ENCODE results near the gene TMEM98.

The TMEM98 gene

DNA sequence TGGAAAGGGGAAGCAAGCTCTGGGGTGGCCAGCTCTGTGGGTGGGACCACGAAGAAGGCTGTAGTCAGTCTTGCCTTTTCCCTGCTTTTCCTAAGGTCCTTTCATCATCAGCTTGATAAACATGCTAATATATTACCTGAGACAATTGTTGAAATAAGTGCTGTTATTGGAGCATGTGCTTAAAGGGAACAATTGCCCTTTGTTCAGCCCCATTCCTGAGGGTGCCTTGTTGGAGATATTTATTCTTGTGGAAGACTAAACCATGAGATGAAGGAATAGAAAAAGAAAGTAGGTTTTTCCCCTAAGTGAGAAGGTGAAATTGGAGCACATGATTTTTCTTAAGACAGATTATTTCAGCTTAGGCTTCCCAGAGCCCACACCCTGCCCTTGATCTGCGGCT is 7.8 kb downstream of the TMEM98 start:
- peaks cover 2% of the 10 kb centered on the region for H3K36me3 ChIP-seq (ENCODE audit: control insufficient read depth, insufficient read depth, low read length)
- H3K9ac ChIP-seq (ENCODE audit: low read length): no peak overlapping the region
- H3K4me1 ChIP-seq (ENCODE audit: control insufficient read depth, insufficient read depth, low read length): no peaks in the 10 kb centered on the region
- H3K27me3 ChIP-seq (ENCODE audit: control insufficient read depth, insufficient read depth, low read length): no peaks in the 10 kb centered on the region
- H3K4me3 ChIP-seq (ENCODE audit: low read length): no peak overlapping the region
- no peak overlapping the region for H3K27ac ChIP-seq (ENCODE audit: low read depth, low read length)

DNA sequence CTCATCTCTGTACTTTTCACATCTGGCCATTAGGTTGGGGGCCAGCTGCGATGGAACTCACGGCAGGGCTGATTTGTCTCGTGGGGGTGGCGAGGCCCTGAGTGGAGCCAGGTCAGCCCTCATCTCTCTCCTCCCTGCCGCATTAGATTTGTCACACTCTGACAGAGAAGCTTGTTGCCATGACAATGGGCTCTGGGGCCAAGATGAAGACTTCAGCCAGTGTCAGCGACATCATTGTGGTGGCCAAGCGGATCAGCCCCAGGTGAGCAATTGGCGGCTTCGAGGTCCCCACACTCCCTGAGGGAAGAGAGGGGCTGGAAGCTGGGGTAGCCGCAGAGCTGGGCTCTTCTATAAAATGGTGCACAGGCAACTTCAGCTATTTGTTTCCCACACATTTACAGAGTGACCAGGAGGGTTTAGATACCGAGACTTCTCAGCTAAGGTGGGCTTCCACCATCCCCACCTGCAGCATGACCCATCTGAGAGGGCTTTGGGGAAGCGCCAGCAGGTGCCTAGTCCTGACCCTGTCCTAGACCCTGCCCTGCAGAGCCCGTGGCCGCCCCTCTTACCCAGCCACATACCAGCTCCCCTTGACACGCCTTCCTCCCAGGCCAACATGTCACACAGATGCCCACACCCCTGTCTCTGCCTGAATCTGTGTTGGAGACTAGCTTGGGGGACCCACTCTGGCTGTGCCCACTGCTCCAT is 8.4 kb downstream of the TMEM98 start:
- no peak overlapping the region for H3K27ac ChIP-seq (ENCODE audit: low read depth, low read length)

DNA sequence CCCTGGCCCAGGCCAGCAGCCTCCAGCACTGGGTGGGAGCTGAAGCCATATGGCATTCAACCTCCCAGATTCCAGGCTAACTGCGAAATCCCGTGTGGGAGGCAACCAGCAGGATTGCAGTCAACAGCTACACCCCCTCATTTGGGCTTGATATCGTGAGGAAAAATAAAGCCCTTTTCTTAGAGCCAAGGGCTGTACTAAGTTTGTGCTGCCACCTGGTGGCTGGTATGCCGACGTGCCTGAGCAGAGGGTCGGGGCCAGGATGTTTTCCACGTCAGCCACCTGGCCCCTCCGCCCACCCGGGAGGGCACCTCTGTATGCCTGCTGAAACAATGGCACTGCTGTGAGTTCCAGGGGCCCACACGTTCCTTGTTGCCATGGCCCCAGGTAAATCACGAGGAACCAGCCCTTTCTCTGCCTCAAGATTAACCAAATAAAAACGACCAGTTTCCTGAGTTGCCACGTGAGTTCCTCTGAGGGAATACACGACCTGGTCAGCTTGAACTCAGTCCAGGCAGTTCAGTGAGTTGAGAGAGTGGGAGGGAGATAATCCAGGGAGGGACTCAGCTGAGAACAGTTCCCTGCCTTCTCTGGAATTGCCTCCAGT is 9.0 kb downstream of the TMEM98 start:
- H3K27me3 ChIP-seq (ENCODE audit: control insufficient read depth, insufficient read depth, low read length): no peaks in the 10 kb centered on the region
- no peak overlapping the region for H3K4me3 ChIP-seq (ENCODE audit: low read length)
- no peak overlapping the region for H3K27ac ChIP-seq (ENCODE audit: low read depth, low read length)
- no peak overlapping the region for H3K9ac ChIP-seq (ENCODE audit: low read length)
- peaks cover 2% of the 10 kb centered on the region for H3K36me3 ChIP-seq (ENCODE audit: control insufficient read depth, insufficient read depth, low read length)
- H3K4me1 ChIP-seq (ENCODE audit: control insufficient read depth, insufficient read depth, low read length): no peaks in the 10 kb centered on the region

More for the DNA sequence above, 8.4 kb downstream of the TMEM98 start:
- Histone ChIP-seq H3K36me3 (ENCODE audit: control insufficient read depth, insufficient read depth, low read length) (peaks cover 2% of the 10 kb centered on the region), H3K4me1 (ENCODE audit: control insufficient read depth, insufficient read depth, low read length) (no peaks in the 10 kb centered on the region), H3K4me3 (ENCODE audit: low read length) (no peak overlapping the region), H3K27me3 (ENCODE audit: control insufficient read depth, insufficient read depth, low read length) (no peaks in the 10 kb centered on the region), H3K9ac (ENCODE audit: low read length) (no peak overlapping the region)

DNA sequence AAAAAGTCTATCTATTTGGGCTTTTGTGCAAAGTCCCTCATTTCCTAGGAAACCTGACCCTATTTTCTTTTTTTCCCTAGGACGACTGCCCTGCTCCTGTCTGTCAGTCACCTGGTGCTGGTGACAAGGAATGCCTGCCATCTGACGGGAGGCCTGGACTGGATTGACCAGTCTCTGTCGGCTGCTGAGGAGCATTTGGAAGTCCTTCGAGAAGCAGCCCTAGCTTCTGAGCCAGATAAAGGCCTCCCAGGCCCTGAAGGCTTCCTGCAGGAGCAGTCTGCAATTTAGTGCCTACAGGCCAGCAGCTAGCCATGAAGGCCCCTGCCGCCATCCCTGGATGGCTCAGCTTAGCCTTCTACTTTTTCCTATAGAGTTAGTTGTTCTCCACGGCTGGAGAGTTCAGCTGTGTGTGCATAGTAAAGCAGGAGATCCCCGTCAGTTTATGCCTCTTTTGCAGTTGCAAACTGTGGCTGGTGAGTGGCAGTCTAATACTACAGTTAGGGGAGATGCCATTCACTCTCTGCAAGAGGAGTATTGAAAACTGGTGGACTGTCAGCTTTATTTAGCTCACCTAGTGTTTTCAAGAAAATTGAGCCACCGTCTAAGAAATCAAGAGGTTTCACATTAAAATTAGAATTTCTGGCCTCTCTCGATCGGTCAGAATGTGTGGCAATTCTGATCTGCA is 12.9 kb downstream of the TMEM98 start:
- Histone ChIP-seq H3K36me3 (ENCODE audit: control insufficient read depth, insufficient read depth, low read length) (peaks cover 2% of the 10 kb centered on the region), H3K27ac (ENCODE audit: low read depth, low read length) (no peak overlapping the region), H3K9ac (ENCODE audit: low read length) (no peak overlapping the region)

DNA sequence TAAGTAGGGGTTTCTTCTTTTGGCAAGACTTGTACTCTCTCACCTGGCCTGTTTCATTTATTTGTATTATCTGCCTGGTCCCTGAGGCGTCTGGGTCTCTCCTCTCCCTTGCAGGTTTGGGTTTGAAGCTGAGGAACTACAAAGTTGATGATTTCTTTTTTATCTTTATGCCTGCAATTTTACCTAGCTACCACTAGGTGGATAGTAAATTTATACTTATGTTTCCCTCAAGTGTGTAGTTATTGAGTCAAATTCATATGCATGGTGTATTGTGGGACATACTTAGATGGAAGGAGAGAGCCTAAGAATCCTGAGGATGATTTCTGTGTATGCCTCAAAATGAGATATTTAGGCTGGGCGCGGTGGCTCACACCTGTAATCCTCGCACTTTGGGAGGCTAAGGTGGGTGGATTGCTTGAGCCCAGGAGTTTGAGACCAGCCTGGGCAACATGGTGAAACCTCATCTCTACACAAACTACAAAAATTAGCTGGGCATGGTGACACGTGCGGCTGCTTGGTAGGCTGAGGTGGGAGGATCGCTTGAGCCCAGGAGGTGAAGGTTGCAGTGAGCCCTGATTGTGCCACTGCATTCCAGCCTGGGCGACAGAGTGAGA is 13.6 kb downstream of the TMEM98 start:
- Histone ChIP-seq H3K4me1 (ENCODE audit: control insufficient read depth, insufficient read depth, low read length) (no peaks in the 10 kb centered on the region), H3K27me3 (ENCODE audit: control insufficient read depth, insufficient read depth, low read length) (no peaks in the 10 kb centered on the region), H3K36me3 (ENCODE audit: control insufficient read depth, insufficient read depth, low read length) (peaks cover 2% of the 10 kb centered on the region), H3K4me3 (ENCODE audit: low read length) (no peak overlapping the region), H3K9ac (ENCODE audit: low read length) (no peak overlapping the region), H3K27ac (ENCODE audit: low read depth, low read length) (no peak overlapping the region)

More for the DNA sequence above, 12.9 kb downstream of the TMEM98 start:
- H3K4me1 ChIP-seq (ENCODE audit: control insufficient read depth, insufficient read depth, low read length): no peaks in the 10 kb centered on the region
- H3K27me3 ChIP-seq (ENCODE audit: control insufficient read depth, insufficient read depth, low read length): no peaks in the 10 kb centered on the region
- H3K4me3 ChIP-seq (ENCODE audit: low read length): no peak overlapping the region

DNA sequence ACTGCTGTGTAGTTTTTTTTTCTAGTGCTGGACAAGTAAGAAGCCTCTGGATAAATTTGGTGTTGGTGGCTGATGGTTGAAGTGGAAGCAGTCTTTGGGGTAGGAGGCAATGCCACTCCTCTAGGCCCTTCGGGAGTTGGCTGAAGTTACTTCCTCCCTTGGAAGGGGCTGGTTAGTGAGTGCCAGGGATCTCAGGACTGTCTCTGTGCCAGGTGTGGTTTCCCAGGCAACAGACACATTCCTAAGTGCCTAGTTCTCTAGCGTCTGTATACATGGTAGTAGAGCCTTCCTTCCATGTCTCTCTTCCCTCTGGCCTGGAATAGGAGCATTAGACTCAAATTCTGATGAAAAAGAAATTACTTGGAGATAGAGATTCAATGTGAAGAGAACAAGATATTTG is 15.3 kb downstream of the TMEM98 start:
- no peak overlapping the region for H3K9ac ChIP-seq (ENCODE audit: low read length)
- no peak overlapping the region for H3K4me3 ChIP-seq (ENCODE audit: low read length)
- no peaks in the 10 kb centered on the region for H3K36me3 ChIP-seq (ENCODE audit: control insufficient read depth, insufficient read depth, low read length)
- no peak overlapping the region for H3K27ac ChIP-seq (ENCODE audit: low read depth, low read length)
- H3K4me1 ChIP-seq (ENCODE audit: control insufficient read depth, insufficient read depth, low read length): no peaks in the 10 kb centered on the region
- no peaks in the 10 kb centered on the region for H3K27me3 ChIP-seq (ENCODE audit: control insufficient read depth, insufficient read depth, low read length)

DNA sequence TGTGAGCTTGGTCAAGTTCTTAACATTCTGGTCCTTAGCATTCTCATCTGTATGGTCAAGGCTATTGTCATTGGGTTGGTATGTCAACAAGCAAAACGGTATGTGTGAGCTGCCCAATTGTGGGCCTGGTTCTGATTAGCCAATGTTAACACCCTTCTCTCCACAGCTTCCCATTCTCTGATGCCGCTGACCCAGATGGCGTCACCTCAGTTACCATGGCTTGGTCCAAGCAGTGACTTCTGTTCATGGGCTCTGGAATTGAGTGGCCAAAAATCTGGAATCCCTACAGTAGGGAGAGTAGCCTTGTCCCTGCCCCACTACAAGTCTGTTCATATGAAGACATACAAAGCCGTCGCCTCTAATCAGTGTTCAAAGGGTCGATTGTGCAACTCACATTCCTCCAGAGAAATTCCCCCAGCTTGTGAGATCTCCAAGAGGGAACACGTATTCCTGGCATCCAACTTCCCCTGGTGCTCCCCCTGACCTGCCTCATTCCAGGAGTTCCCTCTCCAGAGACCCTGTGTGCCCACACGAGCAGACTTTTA is 15.8 kb downstream of the TMEM98 start:
- Histone ChIP-seq H3K27me3 (ENCODE audit: control insufficient read depth, insufficient read depth, low read length) (no peaks in the 10 kb centered on the region), H3K27ac (ENCODE audit: low read depth, low read length) (no peak overlapping the region), H3K4me1 (ENCODE audit: control insufficient read depth, insufficient read depth, low read length) (no peaks in the 10 kb centered on the region), H3K9ac (ENCODE audit: low read length) (no peak overlapping the region), H3K36me3 (ENCODE audit: control insufficient read depth, insufficient read depth, low read length) (no peaks in the 10 kb centered on the region), H3K4me3 (ENCODE audit: low read length) (no peak overlapping the region)

DNA sequence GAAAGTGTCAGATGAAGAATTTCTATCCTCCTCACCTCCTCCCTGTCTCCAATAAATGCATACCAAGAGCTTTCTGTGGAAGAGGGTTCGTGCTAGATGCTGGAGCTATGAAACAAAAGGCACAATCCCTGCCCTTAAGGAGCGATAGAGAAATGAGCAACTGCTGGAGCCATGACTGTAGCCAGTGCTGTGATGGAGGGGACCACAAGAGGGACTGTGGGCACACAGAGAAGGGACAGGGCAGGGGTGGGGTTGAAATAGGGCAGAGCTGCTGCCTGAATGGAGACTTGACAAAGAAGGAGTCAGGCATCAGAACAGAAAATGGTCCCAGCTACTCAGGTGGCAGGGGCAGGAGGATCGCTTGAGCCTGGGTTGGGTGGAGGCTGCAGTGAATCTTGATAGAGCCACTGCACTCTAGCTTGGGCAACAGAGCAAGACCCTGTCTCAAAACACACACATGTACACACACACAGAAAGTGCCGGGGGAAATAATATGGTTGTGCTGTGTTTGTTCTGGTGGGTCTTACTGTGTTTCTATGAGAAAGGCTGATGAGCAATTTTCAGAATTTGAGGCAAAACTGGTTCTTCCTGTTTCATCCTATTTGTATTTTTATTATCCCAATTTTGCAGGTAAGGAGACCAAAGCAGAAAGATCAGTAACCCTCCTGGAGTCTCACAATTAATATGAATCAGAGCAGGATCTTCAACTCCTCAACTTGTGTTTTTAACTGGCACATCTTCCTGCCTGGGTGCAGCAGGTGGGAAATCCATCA is 16.5 kb downstream of the TMEM98 start:
- Histone ChIP-seq H3K27me3 (ENCODE audit: control insufficient read depth, insufficient read depth, low read length) (no peaks in the 10 kb centered on the region), H3K4me1 (ENCODE audit: control insufficient read depth, insufficient read depth, low read length) (no peaks in the 10 kb centered on the region), H3K36me3 (ENCODE audit: control insufficient read depth, insufficient read depth, low read length) (no peaks in the 10 kb centered on the region), H3K9ac (ENCODE audit: low read length) (no peak overlapping the region), H3K4me3 (ENCODE audit: low read length) (no peak overlapping the region), H3K27ac (ENCODE audit: low read depth, low read length) (no peak overlapping the region)

DNA sequence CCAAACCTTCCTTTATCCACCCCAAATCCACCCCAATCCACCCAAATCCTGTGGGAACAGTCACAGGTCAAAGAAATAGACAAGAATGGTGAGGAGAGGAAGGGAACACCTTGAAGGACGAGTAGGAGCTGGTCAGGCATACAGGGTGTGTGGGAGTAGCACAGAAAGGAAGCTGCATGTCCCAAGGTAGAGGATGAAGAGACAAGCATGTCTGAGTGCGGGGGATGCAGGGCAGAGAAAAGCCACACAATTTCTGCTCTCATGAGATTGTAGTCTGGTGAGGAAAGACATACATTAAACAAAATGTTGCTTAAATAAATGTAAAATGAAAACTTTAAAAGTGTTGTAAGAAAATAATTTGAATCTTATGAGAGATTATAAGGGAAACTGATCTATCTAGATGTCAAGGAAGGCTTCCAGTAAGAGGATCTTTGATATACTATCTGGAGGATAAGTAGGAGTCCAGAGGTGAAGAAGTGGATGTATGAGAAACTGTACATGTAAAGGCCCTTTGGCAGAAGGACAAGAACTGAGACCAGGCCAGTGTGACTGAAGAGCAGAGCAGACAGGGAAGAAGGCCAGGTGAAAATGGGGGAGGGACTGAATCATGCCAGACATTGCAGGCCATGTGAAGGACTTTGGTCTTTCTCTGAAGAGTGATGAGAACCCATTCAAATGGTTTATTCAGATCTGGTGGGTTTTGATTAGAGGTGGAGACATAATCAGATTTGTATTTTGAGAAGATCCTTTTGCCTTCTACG is 18.6 kb downstream of the TMEM98 start:
- Histone ChIP-seq H3K4me1 (ENCODE audit: control insufficient read depth, insufficient read depth, low read length) (no peaks in the 10 kb centered on the region), H3K27me3 (ENCODE audit: control insufficient read depth, insufficient read depth, low read length) (no peaks in the 10 kb centered on the region), H3K4me3 (ENCODE audit: low read length) (no peak overlapping the region), H3K36me3 (ENCODE audit: control insufficient read depth, insufficient read depth, low read length) (no peaks in the 10 kb centered on the region), H3K9ac (ENCODE audit: low read length) (no peak overlapping the region), H3K27ac (ENCODE audit: low read depth, low read length) (no peak overlapping the region)

DNA sequence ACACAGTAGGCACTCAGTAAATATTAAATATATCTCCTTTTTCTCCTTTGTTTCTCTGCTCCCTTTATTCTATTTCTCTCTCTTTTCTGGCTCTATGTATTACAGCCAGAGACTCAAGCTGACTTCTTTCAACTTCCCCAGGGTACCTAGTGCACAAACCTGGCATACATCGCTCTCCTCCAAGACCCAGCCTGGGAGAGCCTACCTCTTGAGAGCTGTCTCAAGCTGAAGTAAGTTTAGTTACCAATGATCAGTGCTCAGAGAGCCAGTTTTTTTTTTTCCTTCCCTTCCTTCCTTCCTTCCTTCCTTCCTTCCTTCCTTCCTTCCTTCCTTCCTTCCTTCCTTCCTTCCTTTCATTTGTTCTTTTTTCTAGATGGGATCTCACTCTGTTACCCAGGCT is 19.8 kb downstream of the TMEM98 start:
- Histone ChIP-seq H3K27ac (ENCODE audit: low read depth, low read length) (no peak overlapping the region), H3K4me3 (ENCODE audit: low read length) (no peak overlapping the region), H3K27me3 (ENCODE audit: control insufficient read depth, insufficient read depth, low read length) (no peaks in the 10 kb centered on the region), H3K9ac (ENCODE audit: low read length) (no peak overlapping the region), H3K4me1 (ENCODE audit: control insufficient read depth, insufficient read depth, low read length) (no peaks in the 10 kb centered on the region), H3K36me3 (ENCODE audit: control insufficient read depth, insufficient read depth, low read length) (no peaks in the 10 kb centered on the region)

DNA sequence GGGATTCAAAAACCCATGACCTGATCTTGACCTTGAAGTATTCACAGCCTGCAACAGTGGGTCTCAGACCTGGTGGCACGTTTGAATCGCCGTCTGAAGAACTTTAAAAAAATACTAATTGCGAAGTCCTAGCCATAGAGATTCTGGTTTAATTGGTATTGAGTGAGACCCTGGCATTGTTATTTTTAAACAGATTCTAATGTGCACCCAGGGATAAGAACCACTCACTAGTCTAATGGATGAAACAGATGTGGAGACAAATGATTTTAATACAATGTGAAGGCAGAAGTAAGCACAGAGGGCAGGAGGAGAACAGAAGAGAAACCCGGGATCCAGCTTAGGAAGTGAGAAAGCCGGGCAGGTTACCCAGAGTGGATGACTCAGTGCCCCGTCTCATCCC is 21.2 kb downstream of the TMEM98 start:
- H3K36me3 ChIP-seq (ENCODE audit: control insufficient read depth, insufficient read depth, low read length): no peaks in the 10 kb centered on the region
- H3K9ac ChIP-seq (ENCODE audit: low read length): no peak overlapping the region
- no peak overlapping the region for H3K27ac ChIP-seq (ENCODE audit: low read depth, low read length)
- H3K4me1 ChIP-seq (ENCODE audit: control insufficient read depth, insufficient read depth, low read length): no peaks in the 10 kb centered on the region
- H3K27me3 ChIP-seq (ENCODE audit: control insufficient read depth, insufficient read depth, low read length): no peaks in the 10 kb centered on the region
- H3K4me3 ChIP-seq (ENCODE audit: low read length): no peak overlapping the region
